ENCODE data around the gene AP1B1.

AP1B1 gene

GRCh38 chr22:29330753-29331152 is 57.6 kb downstream of the AP1B1 start:
- no peak for DNase-seq

- no peak for DNase-seq
These were observed 58.1 kb downstream of the AP1B1 start for GRCh38 chr22:29330291-29330690.

- DNase-seq = no peak
These were observed 58.8 kb downstream of the AP1B1 start for GRCh38 chr22:29329581-29329980.

- no peak for DNase-seq
These were observed 59.5 kb downstream of the AP1B1 start for GRCh38 chr22:29328566-29329500.

GRCh38 chr22:29328055-29328454 is 60.3 kb downstream of the AP1B1 start:
- no peak for DNase-seq

GRCh38 chr22:29327089-29327764 is 61.1 kb downstream of the AP1B1 start:
- DNase-seq = no peak

- DNase-seq = no peak
These were observed 61.9 kb downstream of the AP1B1 start for GRCh38 chr22:29326481-29326880.

- DNase-seq = no peak
These were observed 62.5 kb downstream of the AP1B1 start for GRCh38 chr22:29325785-29326315.

GRCh38 chr22:29325356-29325755 is 63.0 kb downstream of the AP1B1 start:
- no peak for DNase-seq

- DNase-seq = no peak
These were observed 64.7 kb downstream of the AP1B1 start for GRCh38 chr22:29323641-29324040.

GRCh38 chr22:29320546-29320945 is 67.8 kb downstream of the AP1B1 start:
- DNase-seq = no peak

- no peak for DNase-seq
These were observed 69.3 kb downstream of the AP1B1 start for GRCh38 chr22:29319072-29319471.

GRCh38 chr22:29317827-29318454 is 70.4 kb downstream of the AP1B1 start:
- DNase-seq = no peak

GRCh38 chr22:29316141-29316828 is 72.1 kb downstream of the AP1B1 start:
- no peak for DNase-seq

- no peak for DNase-seq
These were observed 72.9 kb downstream of the AP1B1 start, which contains the start of gene RASL10A for GRCh38 chr22:29315286-29316140. Gene RASL10A, minus strand, starts transcription at chr22:29315697. Its CDS starts 451 bp downstream, at chr22:29315246.

GRCh38 chr22:29314537-29315285 is 73.7 kb downstream of the AP1B1 start:
- no peak for DNase-seq

GRCh38 chr22:29313576-29314466 is 74.5 kb downstream of the AP1B1 start:
- no peak for DNase-seq

- DNase-seq = no peak
These were observed 75.2 kb downstream of the AP1B1 start for GRCh38 chr22:29313126-29313575.
